Urinary bladder (tissue), 4 donors: ENCODE results near the gene AGR2. TPM values are rescaled to one million over a fixed set of nuclear protein-coding genes. Genes with fewer than 3 reads are reported as not detected.
A peak's percentile ranks its signal among the peaks of the same experiment; 100 is the strongest.
"Not testable (repeated sequence)": the region's sequence is repeated elsewhere in the genome, so short reads cannot be mapped to it uniquely, and the experiment has no call there.

Source experiments
- DNase-seq: peaks from one replicate; pipeline ENCODE4 v3.0.0-alpha.2; 2015; ENCODE audit errors: extremely low spot score
- H3K27ac ChIP-seq: one replicate; pipeline ENCODE4 v1.5.1; 2013; ENCODE audit warnings: low read depth, mild to moderate bottlenecking, moderate library complexity
- H3K36me3 ChIP-seq: one replicate; pipeline ENCODE4 v1.6.1; 2013; ENCODE audit warnings: mild to moderate bottlenecking, moderate library complexity; ENCODE audit not compliant: insufficient read depth
- H3K4me1 ChIP-seq: one replicate; pipeline ENCODE4 v1.6.1; 2013; ENCODE audit warnings: mild to moderate bottlenecking, moderate library complexity; ENCODE audit not compliant: insufficient read depth
- H3K4me3 ChIP-seq: one replicate; pipeline ENCODE4 v1.5.1; 2013; ENCODE audit warnings: low read depth, low read length
- WGBS: extraction: QIAGEN DNeasy Blood & Tissue Kit; methylation state at CpG from one replicate; pipeline ENCODE4 v1.1.7; 2013; 5-methylcytosine and 5-hydroxymethylcytosine counted together
- polyA plus RNA-seq: library from polyadenylated mRNA; stranded (reverse); fragments of 200-250 nt; gene quantifications from one replicate; pipeline ENCODE4 v1.2.3, GENCODE V29; 2013
- total RNA-seq: library from RNA; depleted of rRNA; stranded (reverse); fragments of >200 nt; gene quantifications from one replicate; pipeline ENCODE4 v1.2.3, GENCODE V29; 2014
- donor health status: healthy with polysubstance abuse.
- donor health status: healthy.

AGR2 gene
- total RNA-seq (88.3 TPM), polyA plus RNA-seq (57.3 TPM)

- 79% methylated on average over 13 of the region's 13 CpGs for WGBS
- no peaks in the 10 kb centered on the region for H3K36me3 ChIP-seq
- no peak within 1 kb of the TSS for H3K27ac ChIP-seq
- H3K4me3 ChIP-seq: peak within 1 kb of the TSS; percentile 13
- H3K4me1 ChIP-seq: no peaks in the 10 kb centered on the region
- DNase-seq: peak; percentile 58
Observed at GRCh38 chr7:16804674-16805439, at the start of gene AGR2. Gene AGR2 (minus strand): TSS chr7:16804999. CDS start chr7:16801796, 3,203 bp downstream.

- H3K27ac ChIP-seq, H3K36me3 ChIP-seq, DNase-seq, H3K4me3 ChIP-seq, H3K4me1 ChIP-seq: not testable (repeated sequence)
- 94% methylated on average over 11 of the region's 11 CpGs for WGBS
Observed at GRCh38 chr7:16853189-16853588, 48.4 kb upstream of the AGR2 start.

GRCh38 chr7:16851829-16852228 lies 47.0 kb upstream of the AGR2 start:
- Histone ChIP-seq H3K4me3 (no peak overlapping the region), H3K36me3 (no peaks in the 10 kb centered on the region), H3K27ac (no peak overlapping the region), H3K4me1 (no peaks in the 10 kb centered on the region)
- WGBS: 47% methylated on average over 2 of the region's 2 CpGs
- no peak for DNase-seq

GRCh38 chr7:16850614-16851466 lies 46.0 kb upstream of the AGR2 start:
- H3K4me3 ChIP-seq: no peak overlapping the region
- 78% methylated on average over 44 of the region's 44 CpGs for WGBS

GRCh38 chr7:16849296-16850148 lies 44.7 kb upstream of the AGR2 start:
- Histone ChIP-seq H3K4me1 (no peaks in the 10 kb centered on the region), H3K36me3 (no peaks in the 10 kb centered on the region), H3K4me3 (no peak overlapping the region), H3K27ac (no peak overlapping the region)
- no peak for DNase-seq
- WGBS: 94% methylated on average over 12 of the region's 12 CpGs

More at GRCh38 chr7:16850614-16851466, 46.0 kb upstream of the AGR2 start:
- no peak for DNase-seq
- H3K36me3 ChIP-seq: no peaks in the 10 kb centered on the region
- H3K27ac ChIP-seq: no peak overlapping the region
- H3K4me1 ChIP-seq: no peaks in the 10 kb centered on the region

- Histone ChIP-seq H3K36me3 (no peaks in the 10 kb centered on the region), H3K27ac (no peak overlapping the region), H3K4me3 (no peak overlapping the region), H3K4me1 (no peaks in the 10 kb centered on the region)
- DNase-seq: peak; percentile 67
- WGBS: 74% methylated on average over 6 of the region's 6 CpGs
Observed at GRCh38 chr7:16847381-16847860, 42.6 kb upstream of the AGR2 start.

- H3K36me3 ChIP-seq: no peaks in the 10 kb centered on the region
- WGBS: 48% methylated on average over 2 of the region's 2 CpGs
- DNase-seq: no peak
- no peak overlapping the region for H3K4me3 ChIP-seq
- H3K27ac ChIP-seq: no peak overlapping the region
- no peaks in the 10 kb centered on the region for H3K4me1 ChIP-seq
Observed at GRCh38 chr7:16846601-16847165, 41.9 kb upstream of the AGR2 start.

GRCh38 chr7:16845746-16846145 lies 40.9 kb upstream of the AGR2 start:
- no peak for DNase-seq
- no peaks in the 10 kb centered on the region for H3K36me3 ChIP-seq
- H3K4me3 ChIP-seq: no peak overlapping the region

GRCh38 chr7:16841681-16842080 lies 36.9 kb upstream of the AGR2 start:
- H3K36me3 ChIP-seq: no peaks in the 10 kb centered on the region
- no peak overlapping the region for H3K27ac ChIP-seq
- no peak for DNase-seq
- WGBS: 89% methylated on average over 4 of the region's 4 CpGs
- H3K4me3 ChIP-seq: no peak overlapping the region
- H3K4me1 ChIP-seq: no peaks in the 10 kb centered on the region

More at GRCh38 chr7:16845746-16846145, 40.9 kb upstream of the AGR2 start:
- Histone ChIP-seq H3K4me1 (no peaks in the 10 kb centered on the region), H3K27ac (no peak overlapping the region)

- Histone ChIP-seq H3K4me1 (no peaks in the 10 kb centered on the region), H3K4me3 (no peak overlapping the region), H3K27ac (no peak overlapping the region), H3K36me3 (no peaks in the 10 kb centered on the region)
- WGBS: 90% methylated on average over 6 of the region's 6 CpGs
- DNase-seq: no peak
Observed at GRCh38 chr7:16840094-16840493, 35.3 kb upstream of the AGR2 start.

GRCh38 chr7:16839646-16840045 lies 34.8 kb upstream of the AGR2 start:
- Histone ChIP-seq H3K4me1 (no peaks in the 10 kb centered on the region), H3K4me3 (no peak overlapping the region), H3K36me3 (no peaks in the 10 kb centered on the region), H3K27ac (no peak overlapping the region)
- DNase-seq: no peak
- WGBS: 52% methylated on average over 2 of the region's 2 CpGs

- no peak for DNase-seq
- no peak overlapping the region for H3K4me3 ChIP-seq
- no peaks in the 10 kb centered on the region for H3K4me1 ChIP-seq
- WGBS: 90% methylated on average over 1 of the region's 1 CpG
- H3K27ac ChIP-seq: no peak overlapping the region
- no peaks in the 10 kb centered on the region for H3K36me3 ChIP-seq
Observed at GRCh38 chr7:16838891-16839290, 34.1 kb upstream of the AGR2 start.

- 75% methylated on average over 3 of the region's 3 CpGs for WGBS
- Histone ChIP-seq H3K4me3 (no peak overlapping the region), H3K4me1 (no peaks in the 10 kb centered on the region), H3K27ac (no peak overlapping the region), H3K36me3 (no peaks in the 10 kb centered on the region)
- DNase-seq: no peak
Observed at GRCh38 chr7:16838386-16838785, 33.6 kb upstream of the AGR2 start.
